Astrocyte (in vitro differentiated cells and primary cell): ENCODE measurements around the gene IKBKE. TPM values are rescaled to one million over a fixed set of nuclear protein-coding genes. Genes with fewer than 3 reads are reported as not detected.

ENCODE experiments used
- DNase-seq: peaks from one replicate; pipeline ENCODE4 v3.0.0-alpha.2; 2010; ENCODE audit warnings: low read depth
- FAIRE-seq: peaks from 2 replicates; lab custom pipeline; 2011; peaks lifted over from hg19 to GRCh38; lab: Jason Lieb, UNC
- H2AFZ ChIP-seq: 2 replicates; pipeline ENCODE4 v1.6.0; 2012; ENCODE audit warnings: low read depth, low read length, inconsistent platforms
- H3K27ac ChIP-seq: 2 replicates; pipeline ENCODE4 v1.5.1; 2011; ENCODE audit warnings: low read depth, low read length, inconsistent platforms
- H3K27me3 ChIP-seq: 2 replicates; pipeline ENCODE4 v1.6.0; 2011; ENCODE audit warnings: low read length, inconsistent platforms; ENCODE audit not compliant: insufficient read depth
- H3K36me3 ChIP-seq: 2 replicates; pipeline ENCODE4 v1.5.1; 2011; ENCODE audit warnings: low read length, inconsistent platforms; ENCODE audit not compliant: insufficient read depth
- H3K4me1 ChIP-seq: 2 replicates; pipeline ENCODE4 v1.5.1; 2011; ENCODE audit warnings: low read length, inconsistent platforms; ENCODE audit not compliant: insufficient read depth
- H3K4me2 ChIP-seq: 2 replicates; pipeline ENCODE4 v1.6.0; 2012; ENCODE audit warnings: low read length, inconsistent platforms
- H3K4me3 ChIP-seq: 2 replicates; pipeline ENCODE4 v1.5.1; 2011; ENCODE audit warnings: low read depth, mild to moderate bottlenecking, low read length, inconsistent platforms; ENCODE audit not compliant: insufficient read depth
- H3K79me2 ChIP-seq: 2 replicates; pipeline ENCODE4 v1.6.0; 2012; ENCODE audit warnings: mild to moderate bottlenecking, low read length, inconsistent platforms; ENCODE audit not compliant: insufficient read depth
- H3K9ac ChIP-seq: 2 replicates; pipeline ENCODE4 v1.6.0; 2012; ENCODE audit warnings: mild to moderate bottlenecking, low read length, inconsistent platforms
- H3K9me3 ChIP-seq: 2 replicates; pipeline ENCODE4 v1.5.1; 2012; ENCODE audit warnings: low read depth, mild to moderate bottlenecking, low read length, inconsistent platforms; ENCODE audit not compliant: insufficient read depth
- H4K20me1 ChIP-seq: 2 replicates; pipeline ENCODE4 v1.6.0; 2012; ENCODE audit warnings: low read length, inconsistent platforms; ENCODE audit not compliant: insufficient read depth
- H3K27ac Mint-ChIP-seq: one replicate; pipeline ENCODE4 v1.8.0; 2021; ENCODE audit warnings: mild to moderate bottlenecking, mixed read lengths; ENCODE audit not compliant: unreplicated experiment
- H3K27me3 Mint-ChIP-seq: one replicate; pipeline ENCODE4 v1.8.0; 2021; ENCODE audit warnings: low read depth, mixed read lengths; ENCODE audit not compliant: unreplicated experiment
- H3K36me3 Mint-ChIP-seq: one replicate; pipeline ENCODE4 v1.8.0; 2021; ENCODE audit warnings: low read depth, mixed read lengths; ENCODE audit not compliant: unreplicated experiment
- H3K4me1 Mint-ChIP-seq: one replicate; pipeline ENCODE4 v1.8.0; 2021; ENCODE audit warnings: low read depth, mixed read lengths; ENCODE audit not compliant: unreplicated experiment
- H3K4me3 Mint-ChIP-seq: one replicate; pipeline ENCODE4 v1.8.0; 2021; ENCODE audit warnings: mild to moderate bottlenecking, moderate library complexity, mixed read lengths; ENCODE audit not compliant: unreplicated experiment
- H3K9me3 Mint-ChIP-seq: one replicate; pipeline ENCODE4 v1.8.0; 2021; ENCODE audit warnings: mild to moderate bottlenecking, mixed read lengths; ENCODE audit not compliant: unreplicated experiment
- CTCF ChIP-seq: IDR thresholded peaks from 2 replicates; pipeline ENCODE4 v1.5.1; 2011; ENCODE audit warnings: low read depth, mild to moderate bottlenecking, inconsistent platforms, low read length, moderate library complexity; ENCODE audit not compliant: insufficient read depth
- EZH2 ChIP-seq: IDR thresholded peaks from 2 replicates; pipeline ENCODE4 v1.6.1; 2012; ENCODE audit warnings: mild to moderate bottlenecking, low read length, inconsistent platforms; ENCODE audit not compliant: insufficient read depth
- total RNA-seq: library from RNA; stranded (reverse); gene quantifications from 2 replicates; pipeline ENCODE4 v1.2.1, GENCODE V29; 2021

The IKBKE gene
- total RNA-seq, 1 donor from 2014 or later = 17.0 TPM

- H3K4me2 ChIP-seq = peak overlapping the region; percentile 85
- peak overlapping the region; percentile 60 for H3K4me3 Mint-ChIP-seq
- no peak for FAIRE-seq
Observed at GRCh38 chr1:206472886-206473285, 2.6 kb downstream of the IKBKE start.

GRCh38 chr1:206476058-206476457 lies 5.8 kb downstream of the IKBKE start:
- Mint-ChIP-seq H3K27me3 (peaks cover 6% of the 10 kb centered on the region), H3K4me1 (peaks cover 32% of the 10 kb centered on the region)
- peaks cover 18% of the 10 kb centered on the region for H4K20me1 ChIP-seq

More at GRCh38 chr1:206472886-206473285, 2.6 kb downstream of the IKBKE start:
- H3K9ac ChIP-seq = no peak overlapping the region
- peaks cover 13% of the 10 kb centered on the region for H4K20me1 ChIP-seq
- Mint-ChIP-seq H3K9me3 (no peaks in the 10 kb centered on the region), H3K27me3 (peaks cover 6% of the 10 kb centered on the region), H3K4me1 (peaks cover 28% of the 10 kb centered on the region), H3K27ac (no peak overlapping the region), H3K36me3 (peaks cover 25% of the 10 kb centered on the region)
- no peak overlapping the region for H2AFZ ChIP-seq
- no peak overlapping the region for H3K27ac ChIP-seq
- no peaks in the 10 kb centered on the region for H3K27me3 ChIP-seq
- H3K9me3 ChIP-seq = no peaks in the 10 kb centered on the region
- TF ChIP-seq EZH2 (no peak), CTCF (no peak)
- DNase-seq = no peak
- peaks cover 2% of the 10 kb centered on the region for H3K36me3 ChIP-seq
- H3K4me1 ChIP-seq = peaks cover 38% of the 10 kb centered on the region
- peak overlapping the region; percentile 40 for H3K4me3 ChIP-seq
- H3K79me2 ChIP-seq = peaks cover 7% of the 10 kb centered on the region

More at GRCh38 chr1:206476058-206476457, 5.8 kb downstream of the IKBKE start:
- no peak for DNase-seq
- H3K4me1 ChIP-seq = peaks cover 27% of the 10 kb centered on the region
- Mint-ChIP-seq H3K27ac (no peak overlapping the region), H3K9me3 (no peaks in the 10 kb centered on the region), H3K36me3 (peaks cover 31% of the 10 kb centered on the region), H3K4me3 (no peak overlapping the region)
- no peak for FAIRE-seq
- no peaks in the 10 kb centered on the region for H3K27me3 ChIP-seq
- no peak overlapping the region for H3K27ac ChIP-seq
- peaks cover 6% of the 10 kb centered on the region for H3K36me3 ChIP-seq
- no peak overlapping the region for H3K9ac ChIP-seq
- H3K4me3 ChIP-seq = no peak overlapping the region
- no peaks in the 10 kb centered on the region for H3K9me3 ChIP-seq
- H3K4me2 ChIP-seq = no peak overlapping the region
- H3K79me2 ChIP-seq = peaks cover 7% of the 10 kb centered on the region
- no peak overlapping the region for H2AFZ ChIP-seq
- TF ChIP-seq EZH2 (no peak), CTCF (no peak)
